H1 (cell line): Measurements from ENCODE around the gene SERGEF. TPM values are rescaled to one million over a fixed set of nuclear protein-coding genes. Genes with fewer than 3 reads are reported as not detected.

ENCODE experiments used
- CTCF ChIA-PET: fragments of 300-600 bp; sonication (Branson Sonifier 250); formaldehyde crosslinking; loops from one replicate; lab custom pipeline; 2021; ENCODE audit not compliant: partially characterized antibody; lab: Charles Lee
- POLR2A ChIA-PET: fragments of 300-600 bp; sonication (Branson Sonifier 250); formaldehyde crosslinking; loops from one replicate; lab custom pipeline; 2021; ENCODE audit warnings: inconsistent platforms; ENCODE audit not compliant: partially characterized antibody; lab: Charles Lee
- DNase-seq, 2 experiments: peaks; one replicate each; pipeline versions ENCODE4 v3.0.0 to v3.0.0-alpha.2; 2010 to 2022; ENCODE audit warnings: low spot score in 2 of 2, low read depth in 1 of 2, mixed read lengths in 1 of 2
- FAIRE-seq: peaks from 2 replicates; lab custom pipeline; 2011; peaks lifted over from hg19 to GRCh38; lab: Jason Lieb, UNC
- H2AFZ ChIP-seq: 2 replicates; pipeline ENCODE4 v1.8.1; 2012; ENCODE audit warnings: low read length, inconsistent platforms
- H2AK5ac ChIP-seq: 2 replicates; pipeline ENCODE4 v1.6.1; 2013; ENCODE audit warnings: low read depth, low read length
- H2BK120ac ChIP-seq: replicated peaks from 2 replicates; pipeline ENCODE3; 2013; ENCODE audit warnings: low read depth, low read length, inconsistent platforms
- H2BK12ac ChIP-seq: 2 replicates; pipeline ENCODE4 v1.6.1; 2013; ENCODE audit warnings: low read depth, low read length
- H2BK15ac ChIP-seq: 2 replicates; pipeline ENCODE4 v1.6.1; 2013; ENCODE audit warnings: low read length
- H2BK20ac ChIP-seq: 2 replicates; pipeline ENCODE4 v1.6.1; 2013; ENCODE audit warnings: low read length
- H2BK5ac ChIP-seq: 2 replicates; pipeline ENCODE4 v1.6.1; 2013; ENCODE audit warnings: low read depth, low read length
- H3K14ac ChIP-seq: 2 replicates; pipeline ENCODE4 v1.6.1; 2013; ENCODE audit warnings: inconsistent platforms; ENCODE audit not compliant: insufficient read length
- H3K18ac ChIP-seq: 2 replicates; pipeline ENCODE4 v1.6.1; 2013; ENCODE audit warnings: low read length; ENCODE audit errors: extremely low read depth
- H3K23ac ChIP-seq: 2 replicates; pipeline ENCODE4 v1.6.1; 2013; ENCODE audit warnings: inconsistent platforms; ENCODE audit not compliant: insufficient read length
- H3K23me2 ChIP-seq: 2 replicates; pipeline ENCODE4 v1.6.1; 2013; ENCODE audit warnings: low read depth, low read length
- H3K27ac ChIP-seq: 2 replicates; pipeline ENCODE4 v1.6.1; 2011; ENCODE audit warnings: low read depth, low read length, inconsistent platforms
- H3K27me3 ChIP-seq, 4 experiments: replicated peaks in 1 of 4; 1 replicate in 1 of 4; 2 replicates in 3 of 4; pipeline versions ENCODE4 v1.6.1 to v1.8.1; 2011 to 2013; ENCODE audit warnings: low read length in 3 of 4, mild to moderate bottlenecking in 3 of 4, inconsistent platforms in 2 of 4, mixed read lengths in 2 of 4, moderate library complexity in 1 of 4; ENCODE audit not compliant: control insufficient read depth in 3 of 4, insufficient read depth in 3 of 4; ENCODE audit errors: extremely low read depth in 1 of 4
- H3K36me3 ChIP-seq, 4 experiments: 2 replicates each; pipeline versions ENCODE4 v1.6.1 to v1.8.1; 2011 to 2013; ENCODE audit warnings: mild to moderate bottlenecking in 4 of 4, low read length in 3 of 4, moderate library complexity in 2 of 4, control low read depth in 1 of 4, inconsistent platforms in 1 of 4; ENCODE audit not compliant: insufficient read depth in 4 of 4, control insufficient read depth in 2 of 4
- H3K4ac ChIP-seq: replicated peaks from 2 replicates; pipeline ENCODE3; 2013; ENCODE audit warnings: low read length, low read depth, mixed read lengths, inconsistent platforms; ENCODE audit not compliant: insufficient read length
- H3K4me1 ChIP-seq, 4 experiments: replicated peaks in 1 of 4; 1 replicate in 1 of 4; 2 replicates in 3 of 4; pipeline versions ENCODE4 v1.6.1 to v1.8.1; 2011 to 2013; ENCODE audit warnings: low read length in 3 of 4, inconsistent platforms in 2 of 4, mixed read lengths in 1 of 4; ENCODE audit not compliant: insufficient read depth in 4 of 4, control insufficient read depth in 3 of 4
- H3K4me2 ChIP-seq, 2 experiments: 2 replicates each; pipeline versions ENCODE4 v1.6.1 to v1.8.1; 2011 to 2013; ENCODE audit warnings: low read depth in 2 of 2, low read length in 2 of 2, control low read depth in 1 of 2, inconsistent platforms in 1 of 2, mild to moderate bottlenecking in 1 of 2; ENCODE audit not compliant: insufficient read depth in 1 of 2
- H3K4me3 ChIP-seq, 4 experiments: fragments of 200-600, 300-600 bp in 1 of 4; sonication (generic), shearing (Covaris generic), sonication (Bioruptor Twin) in 1 of 4; 2 replicates each; pipeline versions ENCODE4 v1.5.1 to v1.8.1; 2011 to 2016; ENCODE audit warnings: low read length in 4 of 4, low read depth in 3 of 4, control low read depth in 2 of 4, inconsistent platforms in 2 of 4, mild to moderate bottlenecking in 2 of 4, mixed read lengths in 1 of 4, moderate library complexity in 1 of 4; ENCODE audit not compliant: insufficient read depth in 2 of 4; ENCODE audit errors: extremely low read depth in 1 of 4
- H3K56ac ChIP-seq: replicated peaks from 2 replicates; pipeline ENCODE3; 2013; ENCODE audit warnings: low read depth, mild to moderate bottlenecking, mixed read lengths, low read length, inconsistent platforms; ENCODE audit not compliant: insufficient read length
- H3K79me1 ChIP-seq: 2 replicates; pipeline ENCODE4 v1.6.1; 2013; ENCODE audit warnings: low read depth, low read length, control low read depth
- H3K79me2 ChIP-seq, 2 experiments: 2 replicates each; pipeline versions ENCODE4 v1.6.1 to v1.8.1; 2012 to 2013; ENCODE audit warnings: low read length in 2 of 2, mild to moderate bottlenecking in 2 of 2, inconsistent platforms in 1 of 2; ENCODE audit not compliant: insufficient read depth in 2 of 2, control insufficient read depth in 1 of 2
- H3K9ac ChIP-seq, 4 experiments: replicated peaks in 1 of 4; 1 replicate in 1 of 4; 2 replicates in 3 of 4; pipeline versions ENCODE4 v1.6.1 to v1.8.1; 2011 to 2013; ENCODE audit warnings: low read depth in 3 of 4, low read length in 3 of 4, control low read depth in 2 of 4, mild to moderate bottlenecking in 2 of 4, moderate library complexity in 2 of 4, inconsistent platforms in 1 of 4; ENCODE audit errors: extremely low read depth in 1 of 4
- H3K9me3 ChIP-seq, 2 experiments: 2 replicates each; pipeline versions ENCODE4 v1.6.1 to v1.8.1; 2012 to 2013; ENCODE audit warnings: mild to moderate bottlenecking in 2 of 2, moderate library complexity in 2 of 2, control low read depth in 1 of 2, inconsistent platforms in 1 of 2, low read depth in 1 of 2, low read length in 1 of 2, mixed read lengths in 1 of 2; ENCODE audit not compliant: insufficient read depth in 2 of 2
- H4K20me1 ChIP-seq, 2 experiments: replicated peaks in 1 of 2; 2 replicates each; pipeline versions ENCODE3 to v1.8.1; 2011 to 2013; ENCODE audit warnings: inconsistent platforms in 2 of 2, low read length in 2 of 2, mild to moderate bottlenecking in 1 of 2; ENCODE audit not compliant: insufficient read depth in 2 of 2, control insufficient read depth in 1 of 2
- H4K5ac ChIP-seq: 2 replicates; pipeline ENCODE4 v1.6.1; 2013; ENCODE audit warnings: low read length, low read depth, mixed read lengths, inconsistent platforms; ENCODE audit not compliant: insufficient read length
- H4K8ac ChIP-seq: 2 replicates; pipeline ENCODE4 v1.8.0; 2013; ENCODE audit warnings: mild to moderate bottlenecking, moderate library complexity, low read length, inconsistent platforms; ENCODE audit not compliant: insufficient read depth; ENCODE audit errors: extremely low read depth
- H4K91ac ChIP-seq: replicated peaks from 2 replicates; pipeline ENCODE3; 2013; ENCODE audit warnings: low read length, mixed read lengths, inconsistent platforms; ENCODE audit not compliant: insufficient read length
- GTF2F1 ChIP-seq: IDR thresholded peaks from 2 replicates; pipeline ENCODE4 v1.6.1; 2012; ENCODE audit warnings: low read depth, low read length, improper control_type of control experiment, borderline replicate concordance
- HDAC2 ChIP-seq, 2 experiments: fragments of 300-600 bp in 1 of 2; sonication (generic) in 1 of 2; IDR thresholded peaks; 2 replicates each; pipeline ENCODE4 v1.6.1; 2011 to 2012; ENCODE audit warnings: low read depth in 2 of 2, low read length in 2 of 2, mild to moderate bottlenecking in 2 of 2, moderate library complexity in 2 of 2, borderline replicate concordance in 1 of 2, inconsistent platforms in 1 of 2
- RNF2 ChIP-seq: fragments of 200-900, 300-1000 bp; sonication (generic); IDR thresholded peaks from 2 replicates; pipeline ENCODE4 v1.7.1; 2016; ENCODE audit warnings: borderline replicate concordance, low read depth, mild to moderate bottlenecking, antibody characterized with exemption, low read length; ENCODE audit not compliant: poor library complexity, severe bottlenecking; ENCODE audit errors: missing control alignments
- WGBS, 2 experiments: shearing (Covaris generic) in 1 of 2; methylation state at CpG; one replicate each; pipeline versions ENCODE4 v1.1.6 to v1.1.7; 2013 to 2015; ENCODE audit warnings: low lambda C conversion rate in 2 of 2, mixed read lengths in 2 of 2, inconsistent platforms in 1 of 2, low coverage in 1 of 2, missing lambda C conversion rate in 1 of 2; ENCODE audit not compliant: insufficient replicate concordance in 2 of 2, insufficient coverage in 1 of 2, insufficient read length in 1 of 2; ENCODE audit errors: extremely low coverage in 1 of 2, missing lambda C conversion rate in 1 of 2; 5-methylcytosine and 5-hydroxymethylcytosine counted together
- polyA plus RNA-seq, 7 experiments: library from polyadenylated mRNA; depleted of rRNA in 3 of 7; stranded (reverse) in 5 of 7; unstranded in 2 of 7; fragments of >200 nt in 5 of 7; fragments of 200-250 nt in 2 of 7; gene quantifications; 1 replicate in 5 of 7; 2 replicates in 1 of 7; 4 replicates in 1 of 7; pipeline versions ENCODE4 v1.2.1 to v1.2.3, GENCODE V29; 2011 to 2013; ENCODE audit warnings: missing spikeins in 2 of 7, mixed read lengths in 2 of 7
- total RNA-seq: library from RNA; stranded (reverse); fragmentation: NEBNext Ultra II Directional; extraction: Animal tissue kit (Norgen Biotek cat#: 25700); gene quantifications from 2 replicates; pipeline ENCODE4 v1.2.1, GENCODE V29; 2021

The SERGEF gene
- total and polyA plus RNA-seq, 2 of the 8 experiments (the other 6 are each of a cell fraction or from before 2014, with no cell fraction given): 16.6 to 28.8 TPM

DNA sequence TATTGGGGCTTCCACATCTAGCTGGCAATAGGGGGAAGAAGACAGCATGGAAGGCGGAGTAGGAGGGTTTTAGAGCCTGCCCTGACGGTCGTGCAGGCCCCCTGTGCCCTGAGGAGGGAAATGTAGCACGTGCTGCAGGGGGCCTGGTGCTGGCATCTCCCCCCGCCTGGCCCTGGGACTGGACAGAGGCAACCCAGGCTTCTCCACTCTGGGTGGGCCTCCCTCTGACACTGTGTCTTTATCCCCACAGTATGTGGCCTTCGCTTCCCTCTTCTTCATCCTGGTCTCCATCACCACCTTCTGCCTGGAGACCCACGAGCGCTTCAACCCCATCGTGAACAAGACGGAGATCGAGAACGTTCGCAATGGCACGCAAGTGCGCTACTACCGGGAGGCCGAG is 241.4 kb downstream of the SERGEF start:
- FAIRE-seq (no peak), DNase-seq (no peak)
- Histone ChIP-seq H4K5ac (no peak overlapping the region), H3K27me3 (no peaks in the 10 kb centered on the region), H2AK5ac (no peak overlapping the region), H2AFZ (no peak overlapping the region), H3K4me1 (peaks cover 0 to 4% (median 0%) of the 10 kb centered on the region in 4 experiments; a peak in 2 of 7 replicates)
- TF ChIP-seq HDAC2 (IDR thresholded peaks at IDR 0.05; ENCODE audit: borderline replicate concordance in 1 of 2, low read depth in 2 of 2, low read length in 2 of 2) (no peak), GTF2F1 (no peak), RNF2 (no peak)
- TF ChIP-seq, all 59 proteins: peak for 0
- H3K79me2 ChIP-seq: no peaks in the 10 kb centered on the region
- POLR2A ChIA-PET: no interaction called here
- H3K23me2 ChIP-seq: peaks cover 2% of the 10 kb centered on the region; the same call in 1 of the 2 replicates
- CTCF ChIA-PET: interaction anchor here (0.7 to 4.2 kb wide), 19 partner anchors 8 to 216 kb away, joined by 3 to 25 read pairs (median 4); partner anchors contain the start of gene KCNC1
- no peaks in the 10 kb centered on the region for H3K79me1 ChIP-seq
- no peak overlapping the region for H2BK20ac ChIP-seq
- no peak overlapping the region for H2BK5ac ChIP-seq
- WGBS, 2 experiments: 89% methylated on average over 17 of the region's 17 CpGs; no CpG with 5 or more reads in 1 of the 2 experiments
- no peaks in the 10 kb centered on the region; a peak in 1 of 4 replicates for H3K9me3 ChIP-seq
- no peak overlapping the region for H3K23ac ChIP-seq
- H2BK12ac ChIP-seq: no peak overlapping the region; the same call in 1 of the 2 replicates
- no peak overlapping the region for H3K4me2 ChIP-seq
- H3K14ac ChIP-seq: no peak overlapping the region
- no peak overlapping the region for H2BK120ac ChIP-seq
- H2BK15ac ChIP-seq: no peak overlapping the region
- no peaks in the 10 kb centered on the region for H4K20me1 ChIP-seq
- H3K9ac ChIP-seq: no peak overlapping the region
- no peak overlapping the region; the same call in 1 of the 2 replicates for H4K8ac ChIP-seq
- no peak overlapping the region for H3K27ac ChIP-seq
- no peak overlapping the region for H3K4me3 ChIP-seq
- no peak overlapping the region for H3K56ac ChIP-seq
- H4K91ac ChIP-seq: no peak overlapping the region
- no peak overlapping the region for H3K4ac ChIP-seq
- H3K18ac ChIP-seq: no peak overlapping the region
- H3K36me3 ChIP-seq: no peaks in the 10 kb centered on the region
